KMS-11 (cell line): ENCODE measurements around the gene CLSTN1.

Source experiments
- H2AFZ ChIP-seq: fragments of 200-600 bp; sonication (generic); 2 replicates; pipeline ENCODE4 v1.6.1; 2016; ENCODE audit warnings: antibody characterized with exemption, mixed run types, low read depth
- H3K27ac ChIP-seq: fragments of 200-600 bp; sonication (generic); 2 replicates; pipeline ENCODE4 v1.6.1; 2016; ENCODE audit warnings: mild to moderate bottlenecking, mixed run types
- H3K27me3 ChIP-seq: fragments of 200-600 bp; sonication (generic); 2 replicates; pipeline ENCODE4 v1.6.1; 2017; ENCODE audit warnings: mild to moderate bottlenecking, low read depth, mixed run types, moderate library complexity; ENCODE audit not compliant: insufficient read depth
- H3K36me3 ChIP-seq: fragments of 200-600 bp; sonication (generic); 2 replicates; pipeline ENCODE4 v1.6.1; 2017; ENCODE audit warnings: mild to moderate bottlenecking, mixed run types; ENCODE audit not compliant: insufficient read depth
- H3K4me1 ChIP-seq: fragments of 200-600 bp; sonication (generic); 2 replicates; pipeline ENCODE4 v1.6.1; 2016; ENCODE audit warnings: mild to moderate bottlenecking, low read depth, mixed run types; ENCODE audit not compliant: poor library complexity, severe bottlenecking
- H3K4me2 ChIP-seq: fragments of 200-600 bp; sonication (generic); 2 replicates; pipeline ENCODE4 v1.7.0; 2016; ENCODE audit warnings: mild to moderate bottlenecking, mixed run types
- H3K4me3 ChIP-seq: fragments of 200-600 bp; sonication (generic); IDR thresholded peaks from 2 replicates; pipeline ENCODE4 v1.6.1; 2017; ENCODE audit warnings: low read depth, low read length, mixed read lengths; ENCODE audit not compliant: insufficient read depth
- H3K79me2 ChIP-seq: fragments of 200-600 bp; sonication (generic); 2 replicates; pipeline ENCODE4 v1.6.1; 2016; ENCODE audit warnings: low read depth, mixed run types; ENCODE audit not compliant: insufficient read depth
- H3K9ac ChIP-seq: fragments of 200-600 bp; sonication (generic); 2 replicates; pipeline ENCODE4 v1.6.1; 2016; ENCODE audit warnings: mild to moderate bottlenecking, mixed run types
- H4K20me1 ChIP-seq: fragments of 200-600 bp; sonication (generic); 2 replicates; pipeline ENCODE4 v1.6.1; 2016; ENCODE audit warnings: mild to moderate bottlenecking, mixed run types; ENCODE audit not compliant: insufficient read depth
- CTCF ChIP-seq: fragments of 200-600 bp; sonication (generic); conservative IDR thresholded peaks from 2 replicates; pipeline ENCODE4 v1.6.1; 2017; ENCODE audit warnings: low read depth, mild to moderate bottlenecking, antibody characterized with exemption, low read length, moderate library complexity, mixed read lengths

CLSTN1 gene

GRCh38 chr1:9723926-9724325 lies 99.8 kb downstream of the CLSTN1 start:
- H3K36me3 ChIP-seq, result no peaks in the 10 kb centered on the region
- no peak overlapping the region for H3K9ac ChIP-seq

GRCh38 chr1:9723068-9723805 lies 100.5 kb downstream of the CLSTN1 start:
- H3K36me3 ChIP-seq, result no peaks in the 10 kb centered on the region
- H3K27ac ChIP-seq, result no peak overlapping the region
- no peaks in the 10 kb centered on the region for H3K79me2 ChIP-seq
- no peaks in the 10 kb centered on the region for H4K20me1 ChIP-seq
- no peak overlapping the region for H2AFZ ChIP-seq
- no peak overlapping the region for H3K9ac ChIP-seq
- H3K4me1 ChIP-seq, result peaks cover 5% of the 10 kb centered on the region
- H3K27me3 ChIP-seq, result no peaks in the 10 kb centered on the region
- no peak overlapping the region for H3K4me3 ChIP-seq
- TF ChIP-seq CTCF, result no peak
- no peak overlapping the region for H3K4me2 ChIP-seq

More at GRCh38 chr1:9723926-9724325, 99.8 kb downstream of the CLSTN1 start:
- no peak overlapping the region for H3K4me2 ChIP-seq
- peaks cover 5% of the 10 kb centered on the region for H3K4me1 ChIP-seq
- H3K27me3 ChIP-seq, result no peaks in the 10 kb centered on the region
- TF ChIP-seq CTCF, result no peak
- no peak overlapping the region for H3K4me3 ChIP-seq
- no peaks in the 10 kb centered on the region for H3K79me2 ChIP-seq
- H4K20me1 ChIP-seq, result no peaks in the 10 kb centered on the region
- H3K27ac ChIP-seq, result no peak overlapping the region
- no peak overlapping the region for H2AFZ ChIP-seq

- Histone ChIP-seq H3K79me2 (no peaks in the 10 kb centered on the region), H3K4me3 (no peak overlapping the region), H3K27ac (no peak overlapping the region), H4K20me1 (no peaks in the 10 kb centered on the region), H3K36me3 (no peaks in the 10 kb centered on the region), H3K4me1 (peaks cover 5% of the 10 kb centered on the region), H2AFZ (no peak overlapping the region), H3K4me2 (no peak overlapping the region), H3K27me3 (no peaks in the 10 kb centered on the region), H3K9ac (no peak overlapping the region)
- TF ChIP-seq CTCF, result no peak
These were observed 101.4 kb downstream of the CLSTN1 start for GRCh38 chr1:9722378-9722749.

- no peak overlapping the region for H3K27ac ChIP-seq
- H3K27me3 ChIP-seq, result no peaks in the 10 kb centered on the region
- H3K9ac ChIP-seq, result no peak overlapping the region
- no peaks in the 10 kb centered on the region for H3K36me3 ChIP-seq
- TF ChIP-seq CTCF, result peak; percentile 89
- no peaks in the 10 kb centered on the region for H3K79me2 ChIP-seq
- peak overlapping the region; percentile 45; the same call in 1 of the 2 replicates for H2AFZ ChIP-seq
- H3K4me2 ChIP-seq, result no peak overlapping the region
- H4K20me1 ChIP-seq, result no peaks in the 10 kb centered on the region
- H3K4me3 ChIP-seq, result no peak overlapping the region
- peaks cover 5% of the 10 kb centered on the region for H3K4me1 ChIP-seq
These were observed 102.0 kb downstream of the CLSTN1 start for GRCh38 chr1:9721606-9722377.
